HEK293 (cell line): ENCODE data around the gene AURKAIP1.

ENCODE experiments used
- CTCF ChIA-PET: fragments of 350-600 bp; formaldehyde crosslinking; extraction: SDS; loops from one replicate; lab custom pipeline; 2021; ENCODE audit warnings: antibody characterized with exemption; lab: Yijun Ruan, JAX
- POLR2A ChIA-PET: fragments of 300-600 bp; formaldehyde crosslinking; extraction: SDS; loops from one replicate; lab custom pipeline; 2020; ENCODE audit warnings: antibody characterized with exemption, inconsistent platforms; lab: Yijun Ruan, JAX
- H3K27ac ChIP-seq: fragments of 200-500 bp; sonication (Bioruptor generic); 2 replicates; pipeline ENCODE4 v1.5.1; 2014; ENCODE audit warnings: low read depth, low read length, control low read depth, inconsistent platforms; ENCODE audit errors: extremely low read depth
- H3K36me3 ChIP-seq, 2 experiments: fragments of 200-500 bp in 1 of 2; sonication (Bioruptor generic) in 1 of 2; 1 replicate in 1 of 2; 2 replicates in 1 of 2; pipeline ENCODE4 v1.5.1; 2014 to 2017; ENCODE audit warnings: inconsistent platforms in 2 of 2, low read length in 2 of 2; ENCODE audit not compliant: control insufficient read depth in 2 of 2, insufficient read depth in 1 of 2
- H3K4me1 ChIP-seq: fragments of 200-500 bp; sonication (Bioruptor generic); 2 replicates; pipeline ENCODE4 v1.5.1; 2014; ENCODE audit warnings: mild to moderate bottlenecking, low read length, inconsistent platforms; ENCODE audit not compliant: control insufficient read depth, insufficient read depth
- H3K4me3 ChIP-seq: 2 replicates; pipeline ENCODE4 v1.5.1; 2011; ENCODE audit warnings: low read depth, mild to moderate bottlenecking, control low read depth, low read length, moderate library complexity
- H3K9me3 ChIP-seq: fragments of 200-500 bp; sonication (Bioruptor generic); 2 replicates; pipeline ENCODE4 v1.5.1; 2014; ENCODE audit warnings: low read depth, low read length, inconsistent platforms; ENCODE audit not compliant: control insufficient read depth, insufficient read depth
- EGR2 ChIP-seq: fragments of 450-650 bp; formaldehyde crosslinking; IDR thresholded peaks from 2 replicates; pipeline ENCODE4 v1.5.1; 2016; ENCODE audit warnings: low read depth, missing biosample characterization, missing genetic modification characterization
- ELK4 ChIP-seq: IDR thresholded peaks from 2 replicates; pipeline ENCODE4 v1.6.1; 2011; ENCODE audit warnings: mild to moderate bottlenecking, low read depth, low read length, borderline replicate concordance
- HOXD13 ChIP-seq: sonication (generic); formaldehyde crosslinking; IDR thresholded peaks from 2 replicates; pipeline ENCODE4 v1.8.0; 2022; ENCODE audit warnings: missing genetic modification reagents, borderline replicate concordance
- KLF1 ChIP-seq: fragments of 450-650 bp; formaldehyde crosslinking; IDR thresholded peaks from 2 replicates; pipeline ENCODE4 v1.5.1; 2016; ENCODE audit warnings: missing biosample characterization, missing genetic modification characterization
- KLF7 ChIP-seq: fragments of 450-650 bp; formaldehyde crosslinking; IDR thresholded peaks from 2 replicates; pipeline ENCODE4 v1.5.1; 2016; ENCODE audit warnings: missing biosample characterization, missing genetic modification characterization, borderline replicate concordance
- PRDM4 ChIP-seq: fragments of 450-650 bp; formaldehyde crosslinking; IDR thresholded peaks from 2 replicates; pipeline ENCODE4 v1.5.1; 2017; ENCODE audit warnings: missing biosample characterization, missing genetic modification characterization
- SETDB1 ChIP-seq: IDR thresholded peaks from one replicate; pipeline ENCODE4 v1.6.1; 2017; ENCODE audit warnings: mild to moderate bottlenecking, low read length, moderate library complexity, mixed read lengths; ENCODE audit not compliant: insufficient read length
- ZBTB11 ChIP-seq: fragments of 450-650 bp; formaldehyde crosslinking; conservative IDR thresholded peaks from 2 replicates; pipeline ENCODE4 v1.5.1; 2016; ENCODE audit warnings: low read depth, missing biosample characterization, missing genetic modification characterization
- ZNF155 ChIP-seq: fragments of 450-650 bp; formaldehyde crosslinking; IDR thresholded peaks from 2 replicates; pipeline ENCODE4 v1.5.1; 2016; ENCODE audit warnings: missing biosample characterization, missing genetic modification characterization
- ZNF157 ChIP-seq: fragments of 450-650 bp; formaldehyde crosslinking; IDR thresholded peaks from 2 replicates; pipeline ENCODE4 v1.5.1; 2016; ENCODE audit warnings: missing biosample characterization, missing genetic modification characterization
- ZNF248 ChIP-seq: fragments of 450-650 bp; formaldehyde crosslinking; IDR thresholded peaks from 2 replicates; pipeline ENCODE4 v1.5.1; 2017; ENCODE audit warnings: missing biosample characterization, missing genetic modification characterization
- ZNF302 ChIP-seq: fragments of 450-650 bp; formaldehyde crosslinking; IDR thresholded peaks from 2 replicates; pipeline ENCODE4 v1.5.1; 2016; ENCODE audit warnings: missing biosample characterization, missing genetic modification characterization, low read depth
- ZNF510 ChIP-seq: fragments of 450-650 bp; formaldehyde crosslinking; IDR thresholded peaks from 2 replicates; pipeline ENCODE4 v1.5.1; 2018; ENCODE audit warnings: mild to moderate bottlenecking, missing genetic modification characterization, missing biosample characterization; ENCODE audit not compliant: insufficient replicate concordance
- ZNF701 ChIP-seq: fragments of 450-650 bp; formaldehyde crosslinking; IDR thresholded peaks from 2 replicates; pipeline ENCODE4 v1.5.1; 2016; ENCODE audit warnings: missing biosample characterization, missing genetic modification characterization
- ZNF768 ChIP-seq: fragments of 450-650 bp; formaldehyde crosslinking; IDR thresholded peaks from 2 replicates; pipeline ENCODE4 v1.5.1; 2018; ENCODE audit warnings: missing biosample characterization, mild to moderate bottlenecking, missing genetic modification characterization
- ZNF777 ChIP-seq: fragments of 450-650 bp; formaldehyde crosslinking; IDR thresholded peaks from 2 replicates; pipeline ENCODE4 v1.5.1; 2017; ENCODE audit warnings: missing biosample characterization, missing genetic modification characterization, borderline replicate concordance
- ZNF792 ChIP-seq: fragments of 450-650 bp; formaldehyde crosslinking; IDR thresholded peaks from 2 replicates; pipeline ENCODE4 v1.5.1; 2016; ENCODE audit warnings: missing biosample characterization, missing genetic modification characterization
- ZSCAN4 ChIP-seq: fragments of 450-650 bp; formaldehyde crosslinking; IDR thresholded peaks from 2 replicates; pipeline ENCODE4 v1.5.1; 2017; ENCODE audit warnings: missing biosample characterization, missing genetic modification characterization

Gene AURKAIP1

GRCh38 chr1:1390675-1391074 is 15.7 kb upstream of the AURKAIP1 start:
- TF ChIP-seq PRDM4 (tag by site-specific recombination) (no peak), SETDB1 (no peak), ZNF248 (no peak), KLF7 (tag by site-specific recombination) (no peak), ZNF792 (tag by site-specific recombination) (no peak), ZNF510 (tag by site-specific recombination) (no peak), EGR2 (tag by site-specific recombination) (no peak), ZNF155 (tag by site-specific recombination) (no peak), ZNF768 (tag by site-specific recombination) (no peak), ZBTB11 (tag by site-specific recombination) (no peak), ZNF777 (tag by site-specific recombination) (no peak), ZNF701 (no peak), ZNF157 (tag by site-specific recombination) (no peak), ELK4 (no peak), HOXD13 (CRISPR knock-in tag) (no peak)
- ChIA-PET POLR2A (interaction anchor here (1.2 kb wide), 1 partner anchor 9 kb away, joined by 3 read pairs; no protein-coding TSS in a partner anchor), CTCF (interaction anchor here (0.6 to 2.2 kb wide), 2 partner anchors 13 to 18 kb away, joined by 4 to 9 read pairs; no protein-coding TSS in a partner anchor)
- peaks cover 70 to 100% of the 10 kb centered on the region in 2 experiments for H3K36me3 ChIP-seq
- no peaks in the 10 kb centered on the region for H3K4me1 ChIP-seq
- H3K27ac ChIP-seq, result no peak overlapping the region
- no peaks in the 10 kb centered on the region for H3K9me3 ChIP-seq
- H3K4me3 ChIP-seq, result no peak overlapping the region

GRCh38 chr1:1388078-1388472 is 13.1 kb upstream of the AURKAIP1 start:
- Histone ChIP-seq H3K4me1 (no peaks in the 10 kb centered on the region), H3K4me3 (no peak overlapping the region), H3K27ac (no peak overlapping the region), H3K36me3 (peaks cover 51 to 91% of the 10 kb centered on the region in 2 experiments), H3K9me3 (no peaks in the 10 kb centered on the region)
- POLR2A ChIA-PET, result interaction anchor here (0.6 to 4.6 kb wide), 4 partner anchors 10 to 56 kb away, joined by 4 to 15 read pairs (median 5); partner anchors contain the start of genes AURKAIP1 and CCNL2
- CTCF ChIA-PET, result no interaction called here
- no peak for TF ChIP-seq KLF1 (tag by site-specific recombination)
- no peak for TF ChIP-seq ZNF302 (tag by site-specific recombination)
- TF ChIP-seq ZSCAN4, result no peak
- TF ChIP-seq ZNF248, result no peak
- TF ChIP-seq, all 188 proteins: peak for 0
